COLO829 (cell line): Measurements from ENCODE around the gene PACS1.

ENCODE experiments used
- DNase-seq: peaks from one replicate; pipeline ENCODE4 v3.0.0; 2012; ENCODE audit warnings: low spot score

PACS1 gene

DNA sequence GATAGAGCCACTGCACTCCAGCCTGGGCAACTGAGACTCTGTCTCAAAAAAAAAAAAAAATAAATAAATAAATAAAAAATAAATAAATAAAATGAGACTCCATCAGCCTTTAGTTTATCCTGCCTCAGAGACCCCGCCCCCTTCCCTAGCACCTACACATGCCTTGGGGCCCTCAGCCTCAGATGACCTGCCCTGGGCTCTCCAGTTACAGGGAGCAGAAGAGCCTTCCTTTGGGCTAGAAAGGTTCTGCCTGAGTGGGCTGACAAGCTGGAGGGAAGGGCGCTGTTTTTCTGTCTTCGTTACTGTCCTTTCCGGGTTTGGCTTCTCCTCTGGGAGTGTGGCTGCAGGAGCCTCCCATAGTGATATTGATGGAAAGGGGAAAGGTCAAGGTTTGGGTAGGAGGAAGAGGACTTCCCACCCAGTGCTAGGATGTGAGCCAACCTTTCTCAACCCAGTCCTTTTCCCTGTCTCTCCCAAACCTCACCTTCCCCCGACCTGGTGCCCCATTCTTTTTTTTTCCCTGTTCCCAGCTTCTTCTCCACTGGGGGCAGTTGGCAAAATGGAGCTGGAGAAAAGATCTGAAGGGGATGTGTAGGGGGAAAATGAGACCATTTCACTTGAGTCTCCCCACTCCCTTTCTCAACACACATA, 19.4 kb upstream of the PACS1 start:
- DNase-seq, result no peak

DNA sequence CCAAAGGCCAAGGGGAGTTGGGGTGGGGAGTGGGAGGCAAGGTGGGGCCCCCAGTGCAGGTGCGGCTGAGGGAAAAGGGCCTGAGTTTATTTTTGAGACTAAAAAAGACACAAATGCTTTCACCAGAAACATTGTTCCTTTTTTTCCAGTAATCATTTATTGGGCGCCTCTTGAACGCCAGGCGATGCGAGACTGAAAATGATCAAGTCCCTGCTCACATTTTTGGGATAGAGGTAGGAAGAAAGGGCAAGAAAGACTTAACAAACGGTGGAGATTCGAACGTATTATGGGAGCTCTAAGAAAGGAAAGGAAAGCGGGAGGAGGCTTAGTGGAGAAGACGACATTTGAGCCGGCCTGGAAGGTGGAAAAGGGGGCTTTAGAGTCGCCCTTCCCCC, 18.7 kb upstream of the PACS1 start:
- no peak for DNase-seq

DNA sequence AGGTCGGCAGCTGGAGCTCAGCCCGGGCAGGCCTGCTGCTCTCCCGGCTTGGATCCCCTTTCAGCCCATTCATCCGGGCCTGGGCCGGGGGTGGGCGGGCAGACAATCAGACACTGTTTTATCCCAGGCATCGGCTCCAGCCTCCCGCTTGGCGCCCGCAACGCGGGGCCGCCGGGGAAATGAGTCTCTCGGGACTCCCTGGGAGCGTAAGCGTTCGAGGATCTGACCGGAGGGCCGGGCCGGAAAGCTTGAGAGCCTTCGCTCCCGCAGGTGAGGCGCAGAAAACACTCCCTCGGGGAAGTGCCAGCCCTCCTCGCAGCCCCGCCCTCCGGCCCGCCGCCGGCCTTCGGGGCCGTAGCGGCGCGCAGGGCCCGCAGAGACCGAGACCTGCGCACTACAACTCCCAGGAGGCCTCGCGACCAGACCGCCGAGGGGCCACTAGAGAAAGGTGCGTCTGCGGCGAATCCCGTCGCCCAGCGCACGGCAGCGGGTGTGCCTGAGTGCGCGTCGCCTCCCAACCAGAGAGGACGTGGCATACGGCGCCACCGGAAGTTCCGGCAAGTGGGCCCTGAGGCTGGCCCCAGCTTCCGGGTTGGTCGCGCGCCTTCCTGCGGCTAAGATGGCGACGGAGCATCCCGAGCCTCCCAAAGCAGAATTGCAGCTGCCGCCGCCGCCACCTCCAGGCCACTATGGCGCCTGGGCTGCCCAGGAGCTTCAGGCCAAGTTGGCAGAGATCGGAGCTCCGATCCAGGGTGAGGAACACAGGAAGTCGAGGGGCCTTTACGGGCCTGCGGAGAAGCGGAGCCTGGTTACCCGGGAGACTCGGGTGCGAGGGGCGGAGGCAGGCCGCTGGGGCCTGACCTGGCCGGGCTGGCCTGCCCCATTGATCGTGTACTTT, 18.1 kb upstream of the PACS1 start, which contains the start of gene SF3B2:
SF3B2 (plus strand) TSS at position 599 of the 898 bp plus-strand sequence; CDS start at position 620, 21 bp downstream.
- peak; percentile 94 for DNase-seq

DNA sequence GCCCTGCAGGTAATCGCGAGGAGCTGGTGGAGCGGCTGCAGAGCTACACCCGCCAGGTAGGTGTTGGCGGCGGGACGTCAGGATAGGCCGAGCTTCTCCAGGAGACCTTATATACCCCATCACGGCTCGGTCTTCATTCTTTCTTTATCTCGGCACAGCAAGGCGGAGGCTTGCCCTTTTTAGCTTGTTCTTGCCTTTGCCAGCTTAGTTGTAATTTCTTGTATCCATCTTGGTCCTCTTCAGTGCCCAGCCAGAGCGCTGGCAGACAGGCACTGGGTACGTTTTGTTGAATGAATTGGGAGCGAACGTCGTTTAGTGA, 17.4 kb upstream of the PACS1 start:
- DNase-seq, result no peak

DNA sequence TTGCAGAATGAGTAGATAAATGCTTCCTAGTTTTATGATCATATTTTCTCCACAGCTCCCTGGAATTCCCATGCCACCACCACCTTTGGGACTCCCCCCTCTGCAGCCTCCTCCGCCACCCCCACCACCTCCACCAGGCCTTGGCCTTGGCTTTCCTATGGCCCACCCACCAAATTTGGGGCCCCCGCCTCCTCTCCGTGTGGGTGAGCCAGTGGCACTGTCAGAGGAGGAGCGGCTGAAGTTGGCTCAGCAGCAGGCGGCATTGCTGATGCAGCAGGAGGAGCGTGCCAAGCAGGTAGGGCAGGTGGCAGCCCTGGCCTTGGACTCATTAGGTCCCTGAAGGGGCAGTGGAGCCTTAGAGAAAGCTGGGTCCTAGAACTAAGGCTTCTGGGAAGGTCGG, 15.1 kb upstream of the PACS1 start:
- no peak for DNase-seq

DNA sequence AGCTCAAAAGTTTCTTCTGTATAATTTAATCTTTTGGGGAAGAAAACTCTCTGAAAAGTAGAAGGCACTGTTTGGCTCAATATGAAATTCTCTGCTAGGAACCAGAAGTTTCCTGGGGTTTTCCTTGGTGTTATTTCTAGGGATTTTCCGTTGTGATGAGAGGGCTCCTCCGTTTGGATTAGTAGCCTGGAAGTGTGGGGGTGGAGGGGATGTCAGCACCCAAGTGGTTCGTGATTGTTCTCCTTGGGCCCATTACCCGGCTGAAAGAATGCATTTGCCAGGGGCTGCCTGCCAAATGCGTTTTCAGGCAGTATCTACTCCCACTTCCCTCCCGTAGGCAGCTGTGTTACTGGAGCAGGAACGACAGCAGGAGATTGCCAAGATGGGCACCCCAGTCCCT, 13.6 kb upstream of the PACS1 start:
- DNase-seq, result no peak

DNA sequence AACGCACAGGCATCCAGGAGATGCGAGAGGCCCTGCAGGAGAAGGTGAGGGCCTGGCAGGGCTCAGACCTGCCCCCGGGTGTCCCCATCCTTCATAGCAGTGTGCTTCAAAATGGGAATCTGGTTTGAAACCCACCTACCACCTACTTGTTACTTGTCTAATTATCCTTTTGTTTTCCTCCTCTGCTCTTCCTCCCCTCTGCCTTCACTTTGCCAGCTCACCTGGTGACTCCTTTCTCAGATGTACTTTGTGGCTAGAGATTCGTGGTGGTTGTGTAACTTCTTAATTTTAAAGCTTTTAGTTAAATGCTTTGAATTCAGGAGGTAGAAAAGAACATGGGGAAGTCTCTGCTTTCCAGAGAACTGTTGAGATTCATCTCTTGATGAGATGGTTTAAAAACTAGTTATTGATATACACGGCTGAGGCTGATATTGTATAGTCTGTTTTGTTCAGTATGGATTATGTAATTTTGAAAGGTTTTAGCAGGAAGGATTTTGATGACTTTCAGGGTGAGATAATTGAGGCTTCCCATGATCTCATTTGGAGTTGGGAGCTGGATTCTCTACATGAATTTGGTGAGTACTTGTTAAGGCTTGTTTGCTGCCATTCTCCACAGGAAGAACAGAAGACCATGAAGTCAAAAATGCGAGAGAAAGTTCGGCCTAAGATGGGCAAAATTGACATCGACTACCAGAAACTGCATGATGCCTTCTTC, 9.9 kb upstream of the PACS1 start:
- no peak for DNase-seq

DNA sequence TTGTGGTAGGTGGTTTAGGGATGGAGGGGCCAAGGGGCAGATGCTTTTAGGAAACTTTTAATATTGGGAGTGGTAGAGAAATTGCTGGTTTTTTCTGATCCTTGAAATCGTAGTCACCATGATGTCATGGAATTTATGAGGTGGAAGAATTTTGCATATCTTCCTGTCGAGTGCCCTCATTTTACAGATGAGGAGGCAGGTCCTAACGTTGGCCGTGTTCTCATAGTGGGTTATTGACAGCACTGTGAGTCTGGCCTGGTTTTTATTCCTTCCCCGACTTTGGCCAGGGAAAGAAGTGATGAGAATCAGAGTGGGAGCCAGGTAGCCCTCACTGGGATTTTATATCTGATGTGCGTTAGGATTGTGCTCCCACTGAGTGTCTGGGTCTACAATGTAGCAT, 8.8 kb upstream of the PACS1 start:
- DNase-seq, result no peak

DNA sequence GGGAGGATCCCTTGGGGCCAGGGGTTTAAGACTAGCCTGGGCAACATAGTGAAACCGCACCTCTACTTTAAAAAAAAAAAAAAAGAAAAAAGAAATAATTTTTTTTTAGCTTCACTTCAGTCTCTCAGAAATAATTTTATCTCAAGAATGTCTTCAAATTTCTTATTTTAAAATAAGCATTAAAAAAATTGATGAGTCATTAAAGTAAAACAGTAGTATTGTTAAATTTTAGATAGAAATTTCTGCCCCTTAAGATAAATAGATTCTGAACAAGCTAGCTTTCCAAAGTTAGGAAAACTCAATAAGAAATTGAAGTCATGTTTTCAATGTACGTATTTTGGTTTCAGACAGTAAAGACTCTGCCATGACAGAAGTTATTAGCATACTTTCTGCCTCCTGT, 7.7 kb upstream of the PACS1 start:
- DNase-seq, result no peak

DNA sequence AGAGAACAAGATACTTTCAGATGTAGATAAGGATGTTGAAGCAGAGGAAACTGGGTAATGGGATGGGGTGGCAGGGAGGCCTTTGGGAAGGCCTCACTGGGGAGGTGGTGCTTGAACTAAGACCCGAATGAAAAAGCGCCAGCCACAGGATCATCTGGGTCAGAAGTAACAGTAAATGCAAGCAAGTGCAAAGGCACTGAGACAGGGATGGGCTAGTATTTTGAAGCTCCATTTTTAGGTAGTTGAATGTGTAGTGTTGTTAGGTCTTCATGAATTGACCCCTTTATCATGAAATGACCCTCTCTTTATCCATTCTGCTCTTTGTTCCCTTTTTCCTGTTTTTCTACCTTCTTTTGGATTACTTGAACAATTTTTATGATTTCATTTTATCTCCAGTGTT, 6.2 kb upstream of the PACS1 start:
- DNase-seq, result no peak

DNA sequence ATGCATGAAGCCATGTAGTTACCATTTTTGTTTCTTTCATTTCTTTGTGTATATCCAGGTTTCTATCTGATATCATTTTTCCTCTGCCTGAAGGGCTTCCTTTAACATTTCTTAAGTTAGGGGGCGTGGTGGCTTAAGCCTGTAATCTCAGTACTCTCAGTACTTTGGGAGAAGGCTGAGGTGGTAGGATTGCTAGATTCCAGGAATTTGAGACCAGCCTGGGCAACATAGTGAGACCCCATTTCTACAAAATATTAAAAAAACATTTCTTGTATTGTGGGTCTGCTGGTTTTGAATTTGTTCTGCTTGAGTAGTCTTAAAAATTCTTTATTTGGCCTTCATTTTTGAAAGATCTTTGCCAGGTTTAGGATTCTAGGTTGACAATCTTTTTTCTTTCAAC, 5.5 kb upstream of the PACS1 start:
- no peak for DNase-seq

DNA sequence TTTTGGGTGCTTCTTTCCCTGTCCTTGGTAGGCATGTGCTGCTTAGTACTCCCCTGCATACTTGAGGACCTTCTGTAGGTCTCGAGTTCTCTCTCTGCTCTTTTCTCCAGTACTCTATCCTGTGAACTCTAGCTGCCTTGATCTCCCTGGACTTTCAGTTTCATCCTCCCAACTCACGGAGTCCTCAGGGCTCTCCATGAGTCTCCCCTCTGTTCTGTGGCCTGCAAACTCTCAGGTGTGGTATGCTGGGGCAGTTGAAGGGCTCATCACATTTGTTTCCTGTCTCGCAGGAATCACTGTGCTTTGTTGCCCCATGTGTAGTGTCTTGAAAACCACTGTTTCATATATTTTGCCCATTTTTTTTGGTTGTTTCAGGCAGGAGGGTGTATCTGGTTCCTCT, 3.3 kb upstream of the PACS1 start:
- DNase-seq, result no peak

DNA sequence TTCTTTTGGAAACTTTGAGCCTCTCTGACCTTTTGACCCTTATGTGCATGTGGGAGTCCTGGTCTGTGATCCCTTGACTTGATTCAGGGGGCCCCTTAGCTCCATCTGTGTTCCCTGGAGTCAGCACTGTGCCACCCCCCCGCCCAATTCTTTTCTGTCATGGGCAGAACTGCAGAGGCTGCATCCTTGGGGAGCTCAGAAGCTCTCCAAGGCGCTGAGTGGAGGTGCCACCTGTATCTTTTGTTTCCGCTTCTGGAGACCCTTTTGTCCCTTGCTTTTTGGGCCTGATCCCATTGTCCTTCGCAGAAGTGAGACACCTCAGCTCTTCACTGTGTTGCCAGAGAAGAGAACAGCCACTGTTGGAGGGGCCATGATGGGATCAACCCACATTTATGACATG, 2.4 kb upstream of the PACS1 start:
- no peak for DNase-seq

DNA sequence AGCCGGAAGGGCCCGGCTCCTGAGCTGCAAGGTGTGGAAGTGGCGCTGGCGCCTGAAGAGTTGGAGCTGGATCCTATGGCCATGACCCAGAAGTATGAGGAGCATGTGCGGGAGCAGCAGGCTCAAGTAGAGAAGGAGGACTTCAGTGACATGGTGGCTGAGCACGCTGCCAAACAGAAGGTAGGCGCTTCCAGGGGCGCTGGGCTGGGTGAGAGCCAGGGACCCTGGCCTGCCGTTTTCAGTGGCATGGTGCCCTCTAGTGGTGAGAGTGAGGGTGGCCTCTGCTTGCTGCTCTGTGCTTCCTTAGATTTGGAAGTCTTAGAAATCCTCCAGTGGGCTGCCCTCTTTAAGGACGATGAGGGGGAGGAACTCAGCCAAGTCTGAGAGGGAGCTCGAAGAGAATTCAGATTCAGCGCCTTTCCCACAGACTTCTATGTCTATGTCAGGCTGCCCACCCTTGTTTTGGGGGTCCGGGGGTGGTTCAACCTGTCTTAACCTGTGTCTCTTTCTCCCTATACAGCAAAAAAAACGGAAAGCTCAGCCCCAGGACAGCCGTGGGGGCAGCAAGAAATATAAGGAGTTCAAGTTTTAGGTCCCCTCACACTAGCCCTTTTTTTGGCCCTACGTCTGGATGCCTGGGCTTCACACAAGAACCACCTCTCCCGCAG, 1.8 kb upstream of the PACS1 start:
- DNase-seq, result no peak

DNA sequence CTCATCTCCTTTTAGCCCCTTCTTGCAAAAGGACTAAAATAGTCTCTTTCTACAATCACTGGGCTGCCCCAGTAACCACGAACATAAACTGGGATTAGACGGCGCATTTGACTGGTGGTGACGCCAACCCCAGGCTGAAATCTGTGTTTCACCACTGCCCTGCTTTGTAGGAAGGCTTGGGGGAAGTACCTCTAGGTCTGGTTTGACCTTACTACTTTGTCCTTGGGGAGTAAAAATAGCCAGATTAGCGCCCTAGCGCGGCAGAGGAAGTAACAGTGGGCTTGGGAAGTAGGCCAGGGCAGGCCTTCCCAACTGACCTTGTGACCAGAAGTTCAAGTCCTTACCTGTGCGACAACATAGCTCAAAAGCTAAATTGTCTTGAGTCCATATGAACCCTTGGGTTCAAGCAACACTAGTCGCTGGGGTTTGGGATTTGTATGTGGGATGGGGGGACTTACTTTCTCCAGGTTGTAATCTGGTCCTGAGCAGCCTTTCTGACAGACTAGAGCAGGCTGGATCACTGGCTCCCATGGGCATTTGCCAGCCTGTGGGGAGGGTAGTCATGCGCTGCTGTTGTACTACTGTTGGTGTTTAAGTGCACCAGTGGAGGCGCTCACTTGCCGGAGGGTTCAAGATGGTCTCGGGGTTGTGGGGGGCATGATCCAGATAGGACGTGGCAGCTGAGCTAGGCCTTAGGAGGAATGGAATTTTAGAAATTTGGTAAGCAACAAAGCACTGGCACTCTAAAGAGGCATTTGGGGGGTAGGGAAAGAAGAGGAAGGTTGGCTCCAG, 953 bp upstream of the PACS1 start:
- no peak for DNase-seq

DNA sequence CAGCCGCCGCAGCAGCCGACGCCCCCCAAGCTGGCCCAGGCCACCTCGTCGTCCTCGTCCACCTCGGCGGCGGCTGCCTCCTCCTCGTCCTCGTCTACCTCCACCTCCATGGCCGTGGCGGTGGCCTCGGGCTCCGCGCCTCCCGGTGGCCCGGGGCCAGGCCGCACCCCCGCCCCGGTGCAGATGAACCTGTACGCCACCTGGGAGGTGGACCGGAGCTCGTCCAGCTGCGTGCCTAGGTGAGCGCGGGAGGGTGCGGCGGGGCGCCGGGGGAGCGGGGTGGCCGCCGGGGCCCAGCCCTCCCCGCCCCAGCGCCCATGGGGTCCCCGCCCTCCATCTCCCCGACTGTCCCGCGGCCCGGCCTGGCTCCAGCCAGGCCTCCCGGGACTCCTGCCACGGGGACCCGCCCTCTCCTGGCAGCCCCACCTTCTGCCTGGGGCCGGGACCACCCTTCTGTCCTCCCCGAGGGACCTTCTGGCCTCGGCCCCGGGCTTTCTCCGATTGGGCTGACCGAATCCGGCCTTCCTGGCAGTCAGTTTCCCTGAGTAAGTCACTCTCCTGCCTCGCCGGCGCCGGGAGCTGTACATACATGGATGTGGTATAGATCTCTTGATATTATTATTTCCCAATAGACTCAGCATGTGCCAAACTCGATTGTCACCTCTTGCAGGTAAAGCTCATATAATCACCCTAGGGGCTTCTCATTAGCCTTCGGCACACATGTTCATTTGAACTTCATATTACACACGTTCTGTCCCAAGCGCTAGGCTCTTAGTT, 720 bp downstream of the PACS1 start:
- DNase-seq, result no peak

DNA sequence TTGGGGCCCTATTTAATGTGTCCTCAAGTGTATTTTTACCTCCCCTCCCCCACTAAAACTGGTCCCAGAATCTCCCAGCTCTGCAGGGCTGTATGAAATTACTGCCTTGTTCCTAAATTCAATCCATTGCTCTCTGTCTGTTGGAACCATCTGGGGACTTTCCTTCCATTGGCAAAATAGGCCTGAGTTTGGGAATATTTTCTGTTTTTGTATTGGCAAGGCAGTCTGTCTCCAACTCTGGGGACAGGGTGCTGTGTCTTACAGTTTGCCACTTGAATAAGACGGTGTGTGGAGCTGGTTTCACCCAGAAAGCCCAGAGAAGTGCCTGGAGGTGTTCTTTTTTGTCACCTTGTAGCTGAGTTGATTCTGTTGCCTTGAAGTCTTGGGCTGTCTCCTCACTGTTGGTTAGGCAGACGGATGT, 1.3 kb downstream of the PACS1 start:
- DNase-seq, result no peak

DNA sequence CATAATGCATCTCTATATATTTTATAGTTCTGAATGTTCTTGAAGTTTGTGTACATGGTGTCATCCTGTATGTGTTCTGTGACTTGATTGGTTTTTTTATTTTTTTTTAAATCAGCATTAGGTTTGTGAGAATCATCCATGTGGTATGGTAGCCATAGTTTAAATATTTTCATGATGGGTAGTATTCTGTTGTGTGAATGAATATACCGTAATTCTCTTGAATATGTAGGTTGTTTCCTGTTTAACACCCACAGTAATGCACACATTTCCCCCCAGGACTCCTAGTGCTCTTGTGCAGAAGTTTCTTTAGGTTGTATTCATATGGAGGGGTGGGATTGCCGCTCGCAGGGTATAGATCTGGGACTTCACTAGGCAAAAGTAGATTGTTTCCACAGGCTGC, 2.0 kb downstream of the PACS1 start:
- DNase-seq, result no peak

DNA sequence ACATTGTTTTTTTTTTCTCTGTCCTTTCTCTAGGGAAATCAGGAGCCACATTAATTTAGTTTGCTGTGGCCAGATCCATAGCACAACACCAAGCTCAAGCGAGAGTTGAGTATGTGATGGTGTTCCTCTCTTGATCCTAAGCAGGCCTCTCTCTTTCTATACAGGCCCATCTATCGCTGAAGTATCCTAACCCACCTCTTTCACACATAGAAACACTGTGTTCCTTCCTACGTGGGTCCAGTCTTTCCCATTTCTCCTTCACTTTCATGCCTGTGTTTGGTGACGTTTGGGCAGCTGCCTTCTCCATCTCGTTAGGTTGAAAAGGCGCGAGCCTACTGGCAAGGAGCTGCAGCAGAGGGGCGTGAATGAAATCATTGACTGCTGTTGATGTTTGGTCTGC, 2.4 kb downstream of the PACS1 start:
- no peak for DNase-seq

DNA sequence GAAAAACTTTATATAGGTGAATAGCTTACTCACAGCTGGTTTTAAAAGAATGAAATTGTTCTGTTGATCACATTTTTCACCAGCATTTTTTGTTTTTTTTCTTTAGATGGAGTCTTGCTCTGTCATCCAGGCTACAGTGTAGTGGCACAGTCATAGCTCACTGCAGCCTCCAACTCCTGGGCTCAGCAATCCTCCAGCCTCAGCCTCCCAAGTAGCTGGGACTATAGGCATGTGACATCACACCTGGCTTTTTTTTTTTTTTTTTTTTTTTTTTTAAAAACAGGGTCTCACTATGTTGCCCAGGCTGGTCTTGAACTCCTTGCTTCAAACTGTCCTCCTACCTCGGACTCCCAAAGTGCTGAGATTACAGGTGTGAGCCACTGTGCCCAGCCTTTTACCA, 3.6 kb downstream of the PACS1 start:
- DNase-seq, result no peak

DNA sequence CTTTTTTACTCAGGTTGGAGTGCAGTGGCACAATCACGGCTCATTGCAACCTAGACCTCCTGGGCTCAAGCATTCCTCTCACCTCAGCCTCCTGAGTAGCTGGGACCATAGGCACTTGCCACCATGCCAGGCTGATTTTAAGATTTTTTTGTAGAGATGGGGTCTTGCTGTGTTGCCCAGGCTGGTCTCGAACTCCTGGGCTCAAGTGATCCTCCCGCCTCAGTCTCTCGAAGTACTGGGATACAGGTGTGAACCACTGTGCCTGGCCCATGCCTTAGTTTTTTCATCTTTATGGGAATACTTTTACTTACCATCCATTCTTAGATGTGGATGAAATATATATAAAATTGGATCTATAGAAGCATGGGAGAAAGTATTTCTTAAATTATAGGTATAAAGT, 5.2 kb downstream of the PACS1 start:
- DNase-seq, result no peak
